Ovary (tissue), 3 donors: Measurements from ENCODE around the gene CWC27.

ENCODE experiments used
- POLR2A ChIP-seq: fragments of 450-650 bp; IDR thresholded peaks from one replicate; pipeline ENCODE4 v1.6.1; 2017; ENCODE audit warnings: antibody characterized with exemption, mild to moderate bottlenecking, moderate library complexity
- TF ChIP-seq, protein P1 (sequence below), 3 donors: fragments of 450-650 bp in 2 of 3; fragments of 200-600 bp in 1 of 3; IDR thresholded peaks; one replicate each; pipeline versions ENCODE4 v1.5.1 to v1.8.0; 2016 to 2022; ENCODE audit warnings: antibody characterized with exemption in 3 of 3, mild to moderate bottlenecking in 1 of 3
- donor health status: DM: no; HTN: no; CAD: no.

- TF ChIP-seq, protein P1, sequence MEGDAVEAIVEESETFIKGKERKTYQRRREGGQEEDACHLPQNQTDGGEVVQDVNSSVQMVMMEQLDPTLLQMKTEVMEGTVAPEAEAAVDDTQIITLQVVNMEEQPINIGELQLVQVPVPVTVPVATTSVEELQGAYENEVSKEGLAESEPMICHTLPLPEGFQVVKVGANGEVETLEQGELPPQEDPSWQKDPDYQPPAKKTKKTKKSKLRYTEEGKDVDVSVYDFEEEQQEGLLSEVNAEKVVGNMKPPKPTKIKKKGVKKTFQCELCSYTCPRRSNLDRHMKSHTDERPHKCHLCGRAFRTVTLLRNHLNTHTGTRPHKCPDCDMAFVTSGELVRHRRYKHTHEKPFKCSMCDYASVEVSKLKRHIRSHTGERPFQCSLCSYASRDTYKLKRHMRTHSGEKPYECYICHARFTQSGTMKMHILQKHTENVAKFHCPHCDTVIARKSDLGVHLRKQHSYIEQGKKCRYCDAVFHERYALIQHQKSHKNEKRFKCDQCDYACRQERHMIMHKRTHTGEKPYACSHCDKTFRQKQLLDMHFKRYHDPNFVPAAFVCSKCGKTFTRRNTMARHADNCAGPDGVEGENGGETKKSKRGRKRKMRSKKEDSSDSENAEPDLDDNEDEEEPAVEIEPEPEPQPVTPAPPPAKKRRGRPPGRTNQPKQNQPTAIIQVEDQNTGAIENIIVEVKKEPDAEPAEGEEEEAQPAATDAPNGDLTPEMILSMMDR (IDR thresholded peaks at IDR 0.05), result no peak
- TF ChIP-seq POLR2A, result no peak
Observed at GRCh38 chr5:64954518-64954917, 185.8 kb downstream of the CWC27 start.
